AML-193 (cell line): ENCODE data around the gene FBXO24.

Experiments
- DNase-seq, 2 experiments: peaks; one replicate each; lab custom pipeline; 2025; lab: John Stamatoyannopoulos, UW

FBXO24 gene

GRCh38 chr7:100623951-100624824 lies 38.1 kb downstream of the FBXO24 start:
- DNase-seq, result no peak

GRCh38 chr7:100626055-100626454 lies 39.9 kb downstream of the FBXO24 start:
- DNase-seq, result no peak

- DNase-seq, result peak; percentile 71 to 78
Observed at GRCh38 chr7:100626530-100627237, 40.6 kb downstream of the FBXO24 start.

GRCh38 chr7:100627238-100627549 lies 41.1 kb downstream of the FBXO24 start:
- no peak for DNase-seq

GRCh38 chr7:100629117-100629716 lies 43.1 kb downstream of the FBXO24 start:
- DNase-seq, result peak; percentile 17 to 27

- no peak for DNase-seq
Observed at GRCh38 chr7:100630066-100630465, 43.9 kb downstream of the FBXO24 start.

GRCh38 chr7:100632951-100633717 lies 47.0 kb downstream of the FBXO24 start:
- DNase-seq, result peak; percentile 10 to 21

GRCh38 chr7:100639995-100640516 lies 53.9 kb downstream of the FBXO24 start:
- DNase-seq, result no peak

GRCh38 chr7:100640517-100641440 lies 54.7 kb downstream of the FBXO24 start:
- DNase-seq, result no peak

- DNase-seq, result no peak
Observed at GRCh38 chr7:100641463-100641859, 55.3 kb downstream of the FBXO24 start, which contains the start of gene TFR2. Gene TFR2 (minus strand): TSS chr7:100641552. CDS start chr7:100641509, 43 bp downstream.

- no peak for DNase-seq
Observed at GRCh38 chr7:100641860-100642533, 55.9 kb downstream of the FBXO24 start.

- no peak for DNase-seq
Observed at GRCh38 chr7:100642534-100642907, 56.4 kb downstream of the FBXO24 start.

GRCh38 chr7:100649826-100650565 lies 63.9 kb downstream of the FBXO24 start:
- no peak for DNase-seq
